Naive thymus-derived CD8-positive, alpha-beta T cell (primary cell): ENCODE results near the gene FOXO3B. TPM values are rescaled to one million over a fixed set of nuclear protein-coding genes. Genes with fewer than 3 reads are reported as not detected.
A peak's percentile ranks its signal among the peaks of the same experiment; 100 is the strongest.
"Not testable (repeated sequence)": the region's sequence is repeated elsewhere in the genome, so short reads cannot be mapped to it uniquely, and the experiment has no call there.

Experiments used
- ATAC-seq, 2 donors: fragments of 150-1000 bp; cut with Tn5 transposase in 1 of 2; sonication (Bioruptor Pico), chemical (Tn5 transposase) in 1 of 2; 1 replicate in 1 of 2; 2 replicates in 1 of 2; pipeline ENCODE4 v1.10.0; 2021; ENCODE audit warnings: mild to moderate bottlenecking in 2 of 2, moderate library complexity in 2 of 2
- POLR2A ChIA-PET: fragments of 350-600 bp; sonication (Branson Sonifier 250); formaldehyde crosslinking; loops from one replicate; lab custom pipeline; 2021; ENCODE audit warnings: antibody characterized with exemption; lab: Charles Lee
- DNase-seq, 10 donors: peaks; one replicate each; pipeline versions ENCODE4 v3.0.0 to v3.0.0-alpha.2; 2020 to 2022
- H3K27ac Mint-ChIP-seq, 10 donors: one replicate each; pipeline ENCODE4 v1.8.0; 2020 to 2022; ENCODE audit warnings: mild to moderate bottlenecking in 10 of 10, mixed read lengths in 10 of 10, moderate library complexity in 4 of 10, inconsistent platforms in 1 of 10
- H3K27me3 Mint-ChIP-seq, 5 donors: one replicate each; pipeline ENCODE4 v1.8.0; 2021 to 2022; ENCODE audit warnings: mixed read lengths in 5 of 5
- H3K36me3 Mint-ChIP-seq, 3 donors: one replicate each; pipeline ENCODE4 v1.8.0; 2020 to 2022; ENCODE audit warnings: mixed read lengths in 3 of 3, mild to moderate bottlenecking in 2 of 3, inconsistent platforms in 1 of 3
- H3K4me1 Mint-ChIP-seq, 4 donors: one replicate each; pipeline ENCODE4 v1.8.0; 2021 to 2022; ENCODE audit warnings: mixed read lengths in 4 of 4
- H3K4me3 Mint-ChIP-seq, 10 donors: one replicate each; pipeline ENCODE4 v1.8.0; 2020 to 2022; ENCODE audit warnings: mild to moderate bottlenecking in 10 of 10, mixed read lengths in 10 of 10, moderate library complexity in 6 of 10, inconsistent platforms in 1 of 10
- H3K9me3 Mint-ChIP-seq, 9 donors: one replicate each; pipeline ENCODE4 v1.8.0; 2020 to 2022; ENCODE audit warnings: mixed read lengths in 9 of 9, mild to moderate bottlenecking in 3 of 9, inconsistent platforms in 1 of 9, moderate library complexity in 1 of 9
- polyA plus RNA-seq, 3 donors: library from polyadenylated mRNA; unstranded; fragments of 300-500 nt; fragmentation: Illumina TruSeq; gene quantifications; one replicate each; pipeline ENCODE4 v1.2.3, GENCODE V29; 2021
- total RNA-seq, 8 experiments: library from RNA in 2 of 8; stranded (reverse) in 2 of 8; gene quantifications; one replicate each; pipeline ENCODE4 v1.2.3 and lab custom pipeline; 2021 to 2026

The FOXO3B gene
- total and polyA plus RNA-seq, 5 experiments from 2014 or later: 0.91 to 6.3 (median 4.2) TPM

GRCh38 chr17:18682668-18683067, 554 bp upstream of the FOXO3B start:
- Mint-ChIP-seq H3K27ac (peak overlapping the region in 7 of 10 donors; percentile 34 to 92 (median 84)), H3K4me1 (peaks cover 7 to 20% (median 14%) of the 10 kb centered on the region in 4 donors), H3K4me3 (peak overlapping the region; percentile 75 to 98 (median 92)), H3K36me3 (peaks cover 3 to 10% (median 4%) of the 10 kb centered on the region in 3 donors)
- POLR2A ChIA-PET, ATAC-seq, DNase-seq, H3K9me3 Mint-ChIP-seq, H3K27me3 Mint-ChIP-seq: not testable (repeated sequence)

DNA sequence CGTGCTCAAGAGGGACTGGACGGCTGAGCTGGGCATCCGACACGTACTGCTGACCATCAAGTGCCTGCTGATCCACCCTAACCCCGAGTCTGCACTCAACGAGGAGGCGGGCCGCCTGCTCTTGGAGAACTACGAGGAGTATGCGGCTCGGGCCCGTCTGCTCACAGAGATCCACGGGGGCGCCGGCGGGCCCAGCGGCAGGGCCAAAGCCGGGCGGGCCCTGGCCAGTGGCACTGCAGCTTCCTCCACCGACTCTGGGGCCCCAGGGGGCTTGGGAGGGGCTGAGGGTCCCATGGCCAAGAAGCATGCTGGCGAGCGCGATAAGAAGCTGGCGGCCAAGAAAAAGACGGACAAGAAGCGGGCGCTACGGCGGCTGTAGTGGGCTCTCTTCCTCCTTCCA, 4.7 kb downstream of the FOXO3B start:
- ATAC-seq: not testable (repeated sequence)
- POLR2A ChIA-PET: interaction anchor here (0.6 kb wide), 1 partner anchor 220 kb away, joined by 3 read pairs; no protein-coding TSS in a partner anchor

GRCh38 chr17:18676928-18677327, 5.2 kb downstream of the FOXO3B start:
- ATAC-seq: not testable (repeated sequence)

More for the DNA sequence above, 4.7 kb downstream of the FOXO3B start:
- H3K27ac Mint-ChIP-seq, DNase-seq, H3K9me3 Mint-ChIP-seq, H3K27me3 Mint-ChIP-seq, H3K4me3 Mint-ChIP-seq: not testable (repeated sequence)
- Mint-ChIP-seq H3K36me3 (peaks cover 10 to 32% (median 11%) of the 10 kb centered on the region in 3 donors), H3K4me1 (peaks cover 4 to 13% (median 9%) of the 10 kb centered on the region in 4 donors)

GRCh38 chr17:18672395-18673227, 9.5 kb downstream of the FOXO3B start:
- H3K27ac Mint-ChIP-seq, DNase-seq, ATAC-seq, H3K4me1 Mint-ChIP-seq, H3K4me3 Mint-ChIP-seq, POLR2A ChIA-PET, H3K27me3 Mint-ChIP-seq: not testable (repeated sequence)
- Mint-ChIP-seq H3K36me3 (peaks cover 19 to 54% (median 41%) of the 10 kb centered on the region in 3 donors), H3K9me3 (peaks cover 0 to 30% (median 3%) of the 10 kb centered on the region in 9 donors)

More at GRCh38 chr17:18676928-18677327, 5.2 kb downstream of the FOXO3B start:
- H3K36me3 Mint-ChIP-seq: peaks cover 10 to 34% (median 13%) of the 10 kb centered on the region in 3 donors
- not testable (repeated sequence) for H3K4me3 Mint-ChIP-seq, H3K27ac Mint-ChIP-seq, H3K27me3 Mint-ChIP-seq, H3K9me3 Mint-ChIP-seq, DNase-seq
- H3K4me1 Mint-ChIP-seq: peaks cover 4 to 13% (median 9%) of the 10 kb centered on the region in 4 donors
- POLR2A ChIA-PET: interaction anchor here (0.6 kb wide), 1 partner anchor 221 kb away, joined by 3 read pairs; no protein-coding TSS in a partner anchor

DNA sequence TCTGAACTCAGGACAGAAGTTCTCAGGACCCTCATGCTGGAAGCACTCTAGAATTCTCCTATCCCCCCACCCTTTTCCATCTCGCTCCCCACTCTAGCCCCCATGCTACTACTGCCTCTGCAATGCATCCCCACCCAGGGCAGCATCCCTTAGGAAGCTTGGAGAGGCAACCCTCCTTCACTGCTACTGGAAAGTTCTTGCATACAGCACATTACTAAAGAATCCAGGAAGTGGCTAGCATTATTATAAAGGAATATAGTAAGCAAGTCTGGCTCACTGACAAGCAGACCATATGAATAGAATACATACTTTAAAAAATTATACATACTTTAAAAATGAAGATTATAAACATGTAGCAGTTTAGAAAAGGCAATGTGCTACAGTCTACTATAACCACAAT, 13.5 kb downstream of the FOXO3B start:
- H3K27me3 Mint-ChIP-seq, POLR2A ChIA-PET, H3K4me1 Mint-ChIP-seq, DNase-seq, H3K4me3 Mint-ChIP-seq, H3K27ac Mint-ChIP-seq, ATAC-seq: not testable (repeated sequence)
- peaks cover 15 to 47% (median 37%) of the 10 kb centered on the region in 3 donors for H3K36me3 Mint-ChIP-seq
- H3K9me3 Mint-ChIP-seq: peaks cover 0 to 40% (median 6%) of the 10 kb centered on the region in 9 donors

- ATAC-seq, H3K27ac Mint-ChIP-seq, POLR2A ChIA-PET, H3K4me3 Mint-ChIP-seq, H3K27me3 Mint-ChIP-seq, H3K4me1 Mint-ChIP-seq, DNase-seq: not testable (repeated sequence)
- Mint-ChIP-seq H3K9me3 (peaks cover 0 to 51% (median 14%) of the 10 kb centered on the region in 9 donors), H3K36me3 (peaks cover 26 to 53% (median 35%) of the 10 kb centered on the region in 3 donors)
Observed at GRCh38 chr17:18667535-18667934, 14.6 kb downstream of the FOXO3B start.

- peaks cover 28 to 49% (median 31%) of the 10 kb centered on the region in 3 donors for H3K36me3 Mint-ChIP-seq
- H3K27ac Mint-ChIP-seq, H3K4me1 Mint-ChIP-seq, H3K4me3 Mint-ChIP-seq, ATAC-seq, H3K27me3 Mint-ChIP-seq, DNase-seq: not testable (repeated sequence)
- H3K9me3 Mint-ChIP-seq: peaks cover 0 to 60% (median 18%) of the 10 kb centered on the region in 9 donors
- POLR2A ChIA-PET: interaction anchor here (0.6 kb wide), 1 partner anchor 8 kb away, joined by 5 read pairs; no protein-coding TSS in a partner anchor
Observed at GRCh38 chr17:18666326-18666725, 15.8 kb downstream of the FOXO3B start.

GRCh38 chr17:18661924-18662624, 20.0 kb downstream of the FOXO3B start:
- DNase-seq, ATAC-seq, H3K27me3 Mint-ChIP-seq, POLR2A ChIA-PET, H3K27ac Mint-ChIP-seq, H3K4me1 Mint-ChIP-seq, H3K4me3 Mint-ChIP-seq: not testable (repeated sequence)
- H3K9me3 Mint-ChIP-seq: peaks cover 0 to 56% (median 21%) of the 10 kb centered on the region in 9 donors
- peaks cover 2 to 24% (median 18%) of the 10 kb centered on the region in 3 donors for H3K36me3 Mint-ChIP-seq

DNA sequence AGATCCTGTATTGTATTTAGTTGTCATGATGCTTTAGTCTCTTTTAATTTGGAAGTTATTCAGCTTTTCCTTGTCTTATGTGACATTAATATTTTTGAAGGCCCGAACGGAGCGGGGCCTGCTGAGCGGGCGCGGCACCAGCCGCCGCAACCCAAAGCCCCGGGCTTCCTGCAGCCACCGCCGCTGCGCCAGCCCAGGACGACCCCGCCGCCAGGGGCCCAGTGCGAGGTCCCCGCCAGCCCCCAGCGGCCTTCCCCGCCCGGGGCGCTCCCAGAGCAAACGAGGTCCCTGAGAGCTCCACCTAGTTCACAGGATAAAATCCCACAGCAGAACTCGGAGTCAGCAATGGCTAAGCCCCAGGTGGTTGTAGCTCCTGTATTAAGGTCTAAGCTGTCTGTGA, 32.0 kb downstream of the FOXO3B start:
- DNase-seq, H3K36me3 Mint-ChIP-seq, H3K27ac Mint-ChIP-seq, POLR2A ChIA-PET, H3K4me3 Mint-ChIP-seq, H3K4me1 Mint-ChIP-seq, H3K9me3 Mint-ChIP-seq: not testable (repeated sequence)
- peak; percentile 51 to 78 for ATAC-seq
- peaks cover 0 to 12% (median 6%) of the 10 kb centered on the region in 5 donors for H3K27me3 Mint-ChIP-seq

- H3K4me1 Mint-ChIP-seq, H3K9me3 Mint-ChIP-seq, ATAC-seq, DNase-seq, POLR2A ChIA-PET, H3K36me3 Mint-ChIP-seq, H3K27me3 Mint-ChIP-seq, H3K27ac Mint-ChIP-seq, H3K4me3 Mint-ChIP-seq: not testable (repeated sequence)
Observed at GRCh38 chr17:18644291-18644690, 37.8 kb downstream of the FOXO3B start, which contains the start of gene TBC1D28. Gene TBC1D28 (minus strand): TSS chr17:18644391. CDS start chr17:18641352, 3,039 bp downstream.

DNA sequence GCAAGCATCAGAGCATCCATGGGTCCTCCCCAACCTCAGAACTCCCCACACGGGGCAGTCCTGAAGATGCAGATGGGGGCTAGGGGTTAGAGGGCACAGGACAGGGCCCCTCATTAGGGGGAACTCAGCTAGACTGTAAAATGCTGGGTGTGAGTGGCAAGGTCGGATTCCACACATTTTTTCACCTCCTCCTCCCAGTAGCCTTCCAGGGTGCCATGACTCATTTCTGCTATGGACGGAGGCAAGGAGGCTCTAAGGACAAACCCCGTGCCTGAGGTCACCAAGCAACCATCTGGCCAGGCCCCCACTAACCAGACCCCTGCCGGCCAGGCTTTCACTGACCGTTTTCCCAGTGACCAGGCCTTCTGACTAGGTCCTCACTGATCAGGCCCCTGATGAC, 39.0 kb downstream of the FOXO3B start:
- H3K9me3 Mint-ChIP-seq, DNase-seq, H3K27ac Mint-ChIP-seq, POLR2A ChIA-PET, H3K4me3 Mint-ChIP-seq, ATAC-seq, H3K4me1 Mint-ChIP-seq, H3K27me3 Mint-ChIP-seq, H3K36me3 Mint-ChIP-seq: not testable (repeated sequence)

- POLR2A ChIA-PET, H3K4me3 Mint-ChIP-seq, H3K4me1 Mint-ChIP-seq: not testable (repeated sequence)
Observed at GRCh38 chr17:18638357-18638756, 43.8 kb downstream of the FOXO3B start.

More at GRCh38 chr17:18638357-18638756, 43.8 kb downstream of the FOXO3B start:
- DNase-seq, H3K27ac Mint-ChIP-seq, H3K9me3 Mint-ChIP-seq, ATAC-seq, H3K36me3 Mint-ChIP-seq: not testable (repeated sequence)
- peaks cover 5 to 19% (median 15%) of the 10 kb centered on the region in 5 donors for H3K27me3 Mint-ChIP-seq
